ENCODE data around the gene RABGAP1L. TPM values are rescaled to one million over a fixed set of nuclear protein-coding genes. Genes with fewer than 3 reads are reported as not detected.

The RABGAP1L gene
- total RNA-seq, 1 donor from 2014 or later = 48.5 TPM

- TF ChIP-seq, protein P1, sequence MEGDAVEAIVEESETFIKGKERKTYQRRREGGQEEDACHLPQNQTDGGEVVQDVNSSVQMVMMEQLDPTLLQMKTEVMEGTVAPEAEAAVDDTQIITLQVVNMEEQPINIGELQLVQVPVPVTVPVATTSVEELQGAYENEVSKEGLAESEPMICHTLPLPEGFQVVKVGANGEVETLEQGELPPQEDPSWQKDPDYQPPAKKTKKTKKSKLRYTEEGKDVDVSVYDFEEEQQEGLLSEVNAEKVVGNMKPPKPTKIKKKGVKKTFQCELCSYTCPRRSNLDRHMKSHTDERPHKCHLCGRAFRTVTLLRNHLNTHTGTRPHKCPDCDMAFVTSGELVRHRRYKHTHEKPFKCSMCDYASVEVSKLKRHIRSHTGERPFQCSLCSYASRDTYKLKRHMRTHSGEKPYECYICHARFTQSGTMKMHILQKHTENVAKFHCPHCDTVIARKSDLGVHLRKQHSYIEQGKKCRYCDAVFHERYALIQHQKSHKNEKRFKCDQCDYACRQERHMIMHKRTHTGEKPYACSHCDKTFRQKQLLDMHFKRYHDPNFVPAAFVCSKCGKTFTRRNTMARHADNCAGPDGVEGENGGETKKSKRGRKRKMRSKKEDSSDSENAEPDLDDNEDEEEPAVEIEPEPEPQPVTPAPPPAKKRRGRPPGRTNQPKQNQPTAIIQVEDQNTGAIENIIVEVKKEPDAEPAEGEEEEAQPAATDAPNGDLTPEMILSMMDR (IDR thresholded peaks at IDR 0.05; ENCODE audit: unreplicated experiment) = no peak
- Mint-ChIP-seq H3K36me3 (no peaks in the 10 kb centered on the region), H3K27me3 (ENCODE audit: low read depth) (no peaks in the 10 kb centered on the region), H3K4me3 (no peak overlapping the region), H3K27ac (no peak overlapping the region), H3K4me1 (no peaks in the 10 kb centered on the region), H3K9me3 (no peaks in the 10 kb centered on the region)
- DNase-seq (ENCODE audit: low spot score in 2 of 2, unreplicated experiment in 2 of 2) = no peak
Measured at GRCh38 chr1:174428033-174428432, 268.7 kb downstream of the RABGAP1L start.

GRCh38 chr1:174428739-174429138, 269.4 kb downstream of the RABGAP1L start:
- TF ChIP-seq, protein P1 (IDR thresholded peaks at IDR 0.05; ENCODE audit: unreplicated experiment) = no peak
- Mint-ChIP-seq H3K36me3 (no peaks in the 10 kb centered on the region), H3K4me1 (no peaks in the 10 kb centered on the region), H3K27me3 (ENCODE audit: low read depth) (no peaks in the 10 kb centered on the region), H3K27ac (no peak overlapping the region), H3K9me3 (no peaks in the 10 kb centered on the region), H3K4me3 (no peak overlapping the region)
- DNase-seq (ENCODE audit: low spot score in 2 of 2, unreplicated experiment in 2 of 2) = no peak

GRCh38 chr1:174433451-174433850, 274.1 kb downstream of the RABGAP1L start:
- TF ChIP-seq, protein P1 (IDR thresholded peaks at IDR 0.05; ENCODE audit: unreplicated experiment) = no peak
- DNase-seq (ENCODE audit: low spot score in 2 of 2, unreplicated experiment in 2 of 2) = no peak
- H3K4me3 Mint-ChIP-seq = no peak overlapping the region
- peaks cover 6% of the 10 kb centered on the region for H3K9me3 Mint-ChIP-seq
- H3K36me3 Mint-ChIP-seq = peaks cover 1% of the 10 kb centered on the region
- no peaks in the 10 kb centered on the region for H3K27me3 Mint-ChIP-seq (ENCODE audit: low read depth)
- H3K27ac Mint-ChIP-seq = no peak overlapping the region
- H3K4me1 Mint-ChIP-seq = no peaks in the 10 kb centered on the region

- Mint-ChIP-seq H3K27ac (no peak overlapping the region), H3K4me3 (no peak overlapping the region), H3K9me3 (peaks cover 12% of the 10 kb centered on the region), H3K4me1 (no peaks in the 10 kb centered on the region), H3K36me3 (no peaks in the 10 kb centered on the region), H3K27me3 (ENCODE audit: low read depth) (no peaks in the 10 kb centered on the region)
- DNase-seq (ENCODE audit: low spot score in 2 of 2, unreplicated experiment in 2 of 2) = no peak
- TF ChIP-seq, protein P1 (IDR thresholded peaks at IDR 0.05; ENCODE audit: unreplicated experiment) = no peak
Measured at GRCh38 chr1:174445351-174445750, 286.0 kb downstream of the RABGAP1L start.

DNA sequence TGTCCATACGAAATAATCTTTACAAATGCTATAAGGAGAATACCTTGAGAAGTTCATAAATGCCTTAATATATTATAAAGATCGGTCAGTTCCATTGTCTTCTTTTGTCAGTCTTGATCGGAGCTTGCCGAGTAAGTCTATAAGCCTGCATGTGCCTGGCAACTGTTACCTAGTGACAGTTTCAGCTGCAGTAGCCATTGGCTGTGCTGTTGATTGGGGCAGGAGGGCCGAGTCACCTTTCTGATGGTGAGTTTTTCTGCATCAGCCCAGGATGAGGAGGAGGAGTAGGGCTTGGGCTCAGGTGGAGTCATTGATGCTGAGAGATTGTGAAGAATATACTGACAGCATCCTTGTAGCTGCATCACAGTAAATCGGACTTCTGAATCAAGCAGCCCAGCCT, 286.5 kb downstream of the RABGAP1L start:
- no peaks in the 10 kb centered on the region for H3K36me3 Mint-ChIP-seq
- DNase-seq (ENCODE audit: low spot score in 2 of 2, unreplicated experiment in 2 of 2) = no peak
- H3K4me3 Mint-ChIP-seq = no peak overlapping the region
- H3K4me1 Mint-ChIP-seq = no peaks in the 10 kb centered on the region
- peaks cover 12% of the 10 kb centered on the region for H3K9me3 Mint-ChIP-seq
- H3K27me3 Mint-ChIP-seq (ENCODE audit: low read depth) = no peaks in the 10 kb centered on the region
- H3K27ac Mint-ChIP-seq = no peak overlapping the region
- TF ChIP-seq, protein P1 (IDR thresholded peaks at IDR 0.05; ENCODE audit: unreplicated experiment) = no peak
